Memory B cell (primary cell): ENCODE data around the gene COL10A1.
A peak's percentile ranks its signal among the peaks of the same experiment; 100 is the strongest.
"Not testable (repeated sequence)": the region's sequence is repeated elsewhere in the genome, so short reads cannot be mapped to it uniquely, and the experiment has no call there.

Source experiments
- ATAC-seq: fragments of 150-1000 bp; cut with Tn5 transposase; 2 replicates; pipeline ENCODE4 v1.10.0; 2021; ENCODE audit warnings: low read depth, mild to moderate bottlenecking, moderate library complexity
- DNase-seq, 2 donors: peaks; one replicate each; pipeline ENCODE4 v3.0.0; 2022; ENCODE audit warnings: low spot score in 2 of 2
- H3K27ac Mint-ChIP-seq: one replicate; pipeline ENCODE4 v1.8.0; 2022; ENCODE audit warnings: mild to moderate bottlenecking, moderate library complexity, mixed read lengths
- H3K27me3 Mint-ChIP-seq: one replicate; pipeline ENCODE4 v1.8.0; 2022; ENCODE audit warnings: mixed read lengths
- H3K36me3 Mint-ChIP-seq: one replicate; pipeline ENCODE4 v1.8.0; 2022; ENCODE audit warnings: mild to moderate bottlenecking, mixed read lengths
- H3K4me1 Mint-ChIP-seq: one replicate; pipeline ENCODE4 v1.8.0; 2022; ENCODE audit warnings: mixed read lengths
- H3K4me3 Mint-ChIP-seq: one replicate; pipeline ENCODE4 v1.8.0; 2022; ENCODE audit warnings: mild to moderate bottlenecking, moderate library complexity, mixed read lengths
- H3K9me3 Mint-ChIP-seq: one replicate; pipeline ENCODE4 v1.8.0; 2022; ENCODE audit warnings: mixed read lengths

Gene COL10A1

GRCh38 chr6:116106146-116106545 lies 19.8 kb downstream of the COL10A1 start:
- Mint-ChIP-seq H3K27me3 (no peaks in the 10 kb centered on the region), H3K4me1 (peaks cover 39% of the 10 kb centered on the region), H3K9me3 (no peaks in the 10 kb centered on the region), H3K4me3 (no peak overlapping the region), H3K36me3 (peaks cover 25% of the 10 kb centered on the region), H3K27ac (no peak overlapping the region)
- ATAC-seq (no peak), DNase-seq (no peak)

- no peaks in the 10 kb centered on the region for H3K27me3 Mint-ChIP-seq
- no peak overlapping the region for H3K4me3 Mint-ChIP-seq
- H3K4me1 Mint-ChIP-seq: peaks cover 39% of the 10 kb centered on the region
- H3K27ac Mint-ChIP-seq: no peak overlapping the region
- ATAC-seq: no peak
- peaks cover 19% of the 10 kb centered on the region for H3K36me3 Mint-ChIP-seq
- no peak for DNase-seq
- H3K9me3 Mint-ChIP-seq: no peaks in the 10 kb centered on the region
These were observed 20.7 kb downstream of the COL10A1 start for GRCh38 chr6:116105247-116105646.

- ATAC-seq (no peak), DNase-seq (no peak)
- Mint-ChIP-seq H3K27me3 (no peaks in the 10 kb centered on the region), H3K4me3 (no peak overlapping the region), H3K4me1 (peaks cover 39% of the 10 kb centered on the region), H3K9me3 (no peaks in the 10 kb centered on the region), H3K36me3 (peaks cover 17% of the 10 kb centered on the region), H3K27ac (no peak overlapping the region)
These were observed 21.3 kb downstream of the COL10A1 start for GRCh38 chr6:116104636-116105035.

GRCh38 chr6:116102873-116103272 lies 23.1 kb downstream of the COL10A1 start:
- Mint-ChIP-seq H3K27ac (peak overlapping the region; percentile 83), H3K4me3 (peak overlapping the region; percentile 65), H3K27me3 (no peaks in the 10 kb centered on the region), H3K9me3 (no peaks in the 10 kb centered on the region), H3K4me1 (peaks cover 39% of the 10 kb centered on the region), H3K36me3 (peaks cover 10% of the 10 kb centered on the region)
- DNase-seq: no peak
- ATAC-seq: no peak

- no peaks in the 10 kb centered on the region for H3K27me3 Mint-ChIP-seq
These were observed 24.1 kb downstream of the COL10A1 start for GRCh38 chr6:116101790-116102189.

GRCh38 chr6:116101302-116101718 lies 24.6 kb downstream of the COL10A1 start:
- Mint-ChIP-seq H3K4me3 (peak overlapping the region; percentile 87), H3K9me3 (peaks cover 1% of the 10 kb centered on the region), H3K36me3 (peaks cover 7% of the 10 kb centered on the region), H3K4me1 (peaks cover 39% of the 10 kb centered on the region), H3K27me3 (no peaks in the 10 kb centered on the region), H3K27ac (peak overlapping the region; percentile 83)
- ATAC-seq (peak; percentile 3), DNase-seq (no peak)

More at GRCh38 chr6:116101790-116102189, 24.1 kb downstream of the COL10A1 start:
- DNase-seq: no peak
- Mint-ChIP-seq H3K4me1 (peaks cover 39% of the 10 kb centered on the region), H3K4me3 (peak overlapping the region; percentile 87), H3K9me3 (no peaks in the 10 kb centered on the region), H3K27ac (peak overlapping the region; percentile 83), H3K36me3 (peaks cover 7% of the 10 kb centered on the region)
- ATAC-seq: no peak

- H3K4me3 Mint-ChIP-seq: peak within 1 kb of the TSS; percentile 87
- peak within 1 kb of the TSS; percentile 83 for H3K27ac Mint-ChIP-seq
- DNase-seq: peak; percentile 75 to 82
- peaks cover 4% of the 10 kb centered on the region for H3K9me3 Mint-ChIP-seq
- no peaks in the 10 kb centered on the region for H3K27me3 Mint-ChIP-seq
- peaks cover 11% of the 10 kb centered on the region for H3K36me3 Mint-ChIP-seq
- ATAC-seq: peak; percentile 85
- peaks cover 35% of the 10 kb centered on the region for H3K4me1 Mint-ChIP-seq
These were observed 25.3 kb downstream of the COL10A1 start, which contains the start of gene NT5DC1 for GRCh38 chr6:116100419-116101301. NT5DC1 (plus strand) TSS chr6:116100853; CDS start chr6:116100931, 78 bp downstream.

- Mint-ChIP-seq H3K9me3 (peaks cover 8% of the 10 kb centered on the region), H3K36me3 (peaks cover 12% of the 10 kb centered on the region), H3K4me1 (peaks cover 30% of the 10 kb centered on the region), H3K4me3 (no peak overlapping the region), H3K27ac (no peak overlapping the region), H3K27me3 (no peaks in the 10 kb centered on the region)
- ATAC-seq (no peak), DNase-seq (no peak)
These were observed 26.9 kb downstream of the COL10A1 start for GRCh38 chr6:116099036-116099435.

- ATAC-seq: no peak
- Mint-ChIP-seq H3K27me3 (no peaks in the 10 kb centered on the region), H3K27ac (no peak overlapping the region), H3K4me1 (peaks cover 13% of the 10 kb centered on the region), H3K9me3 (peaks cover 8% of the 10 kb centered on the region), H3K36me3 (peaks cover 7% of the 10 kb centered on the region), H3K4me3 (no peak overlapping the region)
- no peak for DNase-seq
These were observed 28.7 kb downstream of the COL10A1 start for GRCh38 chr6:116096979-116097816.

GRCh38 chr6:116096048-116096759 lies 29.7 kb downstream of the COL10A1 start:
- not testable (repeated sequence) for ATAC-seq, DNase-seq, H3K27ac Mint-ChIP-seq, H3K9me3 Mint-ChIP-seq, H3K36me3 Mint-ChIP-seq, H3K4me1 Mint-ChIP-seq, H3K4me3 Mint-ChIP-seq, H3K27me3 Mint-ChIP-seq

GRCh38 chr6:116094041-116094440 lies 31.9 kb downstream of the COL10A1 start:
- Mint-ChIP-seq H3K36me3 (peaks cover 7% of the 10 kb centered on the region), H3K4me3 (no peak overlapping the region), H3K4me1 (peaks cover 10% of the 10 kb centered on the region), H3K27ac (no peak overlapping the region), H3K9me3 (peaks cover 8% of the 10 kb centered on the region), H3K27me3 (no peaks in the 10 kb centered on the region)
- ATAC-seq (no peak), DNase-seq (no peak)

GRCh38 chr6:116090251-116090650 lies 35.7 kb downstream of the COL10A1 start:
- DNase-seq: no peak
- peak; percentile 26 for ATAC-seq

GRCh38 chr6:116088946-116089345 lies 37.0 kb downstream of the COL10A1 start:
- Mint-ChIP-seq H3K27ac (no peak overlapping the region), H3K4me3 (no peak overlapping the region), H3K4me1 (peaks cover 15% of the 10 kb centered on the region), H3K27me3 (no peaks in the 10 kb centered on the region), H3K9me3 (no peaks in the 10 kb centered on the region), H3K36me3 (no peaks in the 10 kb centered on the region)
- DNase-seq: no peak
- no peak for ATAC-seq

More at GRCh38 chr6:116090251-116090650, 35.7 kb downstream of the COL10A1 start:
- Mint-ChIP-seq H3K36me3 (peaks cover 3% of the 10 kb centered on the region), H3K4me1 (peaks cover 18% of the 10 kb centered on the region), H3K27ac (peak overlapping the region; percentile 17), H3K4me3 (no peak overlapping the region), H3K9me3 (no peaks in the 10 kb centered on the region), H3K27me3 (no peaks in the 10 kb centered on the region)
